Stimulated activated naive CD8-positive, alpha-beta T cell treated with anti-CD3 and anti-CD28 coated beads, Interleukin-15, Interleukin-2, amounts not matched to agents 100 ng/mL and 50 ng/mL, for 24 hours (primary cell): ENCODE measurements around the gene CD63.

Experiments
- H3K27ac Mint-ChIP-seq: one replicate; pipeline ENCODE4 v1.8.0; 2021; ENCODE audit warnings: mild to moderate bottlenecking, mixed read lengths
- H3K27me3 Mint-ChIP-seq: one replicate; pipeline ENCODE4 v1.8.0; 2021; ENCODE audit warnings: mixed read lengths
- H3K36me3 Mint-ChIP-seq: one replicate; pipeline ENCODE4 v1.8.0; 2021; ENCODE audit warnings: low read depth, mixed read lengths
- H3K4me1 Mint-ChIP-seq: one replicate; pipeline ENCODE4 v1.8.0; 2021; ENCODE audit warnings: low read depth, mixed read lengths
- H3K4me3 Mint-ChIP-seq: one replicate; pipeline ENCODE4 v1.8.0; 2021; ENCODE audit warnings: mild to moderate bottlenecking, mixed read lengths
- H3K9me3 Mint-ChIP-seq: one replicate; pipeline ENCODE4 v1.8.0; 2021; ENCODE audit warnings: mixed read lengths

The CD63 gene

DNA sequence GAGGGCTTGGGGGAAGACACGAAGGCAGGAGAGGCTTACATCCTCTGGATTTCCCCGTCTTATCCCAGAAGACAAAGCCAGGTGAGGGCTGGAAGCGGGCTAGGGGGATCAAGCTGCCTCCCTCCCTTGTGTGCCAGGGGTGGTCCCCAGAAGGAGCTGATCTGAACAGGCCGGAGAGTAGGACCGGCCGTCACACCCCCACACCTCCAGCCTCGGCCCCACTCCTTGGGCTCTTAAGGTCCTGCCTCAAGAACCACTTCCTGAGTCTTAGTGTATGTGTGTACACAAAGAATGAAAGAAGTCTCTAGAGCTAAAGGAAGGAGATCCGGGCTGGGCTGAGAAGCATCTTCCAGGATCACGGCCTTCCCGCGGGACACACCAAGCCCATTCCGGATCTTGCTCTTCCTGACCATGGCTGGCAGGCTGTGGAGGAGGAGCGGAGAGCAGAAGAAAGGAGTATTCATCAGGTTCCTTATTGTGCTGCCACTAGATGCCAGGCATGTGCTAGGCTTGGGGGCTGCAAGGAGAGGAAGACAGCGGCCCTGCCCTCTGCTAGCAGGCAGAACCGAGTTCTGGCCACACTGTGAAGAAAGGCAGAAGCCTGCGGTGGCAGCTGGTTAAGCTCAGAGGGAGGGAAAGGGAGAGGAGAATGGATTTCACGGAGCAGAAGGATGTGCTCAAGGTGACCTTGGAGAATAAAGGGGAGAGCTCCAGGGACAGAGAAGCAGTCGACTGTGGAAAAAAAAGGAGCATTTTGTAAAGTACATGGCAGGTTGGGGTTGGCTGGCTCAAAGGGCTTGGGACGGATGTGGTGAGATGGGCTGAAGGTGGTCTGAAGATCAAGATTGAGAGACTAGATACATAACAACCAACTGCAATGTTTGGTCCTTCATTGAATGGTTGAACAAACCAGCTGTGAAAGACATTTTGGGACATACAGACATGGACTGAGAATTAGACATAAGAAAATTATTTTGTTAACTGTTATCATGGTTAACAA lies 1.3 kb upstream of the CD63 start:
- peak overlapping the region; percentile 89 for H3K4me3 Mint-ChIP-seq
- no peaks in the 10 kb centered on the region for H3K9me3 Mint-ChIP-seq
- H3K27me3 Mint-ChIP-seq, result no peaks in the 10 kb centered on the region
- peaks cover 27% of the 10 kb centered on the region for H3K4me1 Mint-ChIP-seq
- peaks cover 5% of the 10 kb centered on the region for H3K36me3 Mint-ChIP-seq
- H3K27ac Mint-ChIP-seq, result peak overlapping the region; percentile 84

DNA sequence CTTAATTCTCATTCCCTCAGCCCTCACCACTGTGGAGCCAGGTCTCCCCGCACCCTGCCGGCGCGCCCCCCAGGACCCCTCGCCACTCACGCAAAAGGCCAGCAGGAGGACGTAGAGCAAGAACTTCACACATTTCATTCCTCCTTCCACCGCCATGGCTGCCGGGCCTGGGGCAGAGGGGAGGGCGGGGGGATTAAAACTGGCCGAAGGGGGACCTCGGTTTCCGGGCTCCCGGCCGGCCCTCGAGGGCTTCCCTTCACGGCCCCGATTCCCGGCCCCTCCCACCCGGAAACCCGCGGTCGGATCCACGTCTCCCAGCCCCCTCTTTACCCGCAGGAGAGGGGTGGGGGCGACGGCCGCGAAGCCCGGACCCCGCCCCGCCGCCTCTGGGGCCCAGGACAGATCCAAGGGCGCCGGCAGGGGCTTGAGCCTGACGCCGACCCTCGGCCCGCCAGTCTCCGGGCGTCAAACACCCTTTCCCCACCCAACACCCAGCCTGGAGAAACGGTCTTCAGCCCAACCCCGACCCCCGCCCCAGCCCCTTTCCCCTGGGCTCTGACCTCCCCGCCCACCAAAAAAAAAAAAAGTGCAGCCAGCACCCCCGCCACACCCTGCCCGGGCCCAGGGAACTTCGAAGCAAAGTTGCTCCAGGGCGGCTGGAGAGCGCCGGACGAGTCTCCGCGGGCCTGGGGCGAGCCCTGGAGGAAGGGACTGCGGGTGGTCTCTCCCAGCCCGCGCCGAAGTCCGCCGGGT lies 447 bp downstream of the CD63 start:
- peak overlapping the region; percentile 67 for H3K27ac Mint-ChIP-seq
- H3K4me1 Mint-ChIP-seq, result peaks cover 32% of the 10 kb centered on the region
- no peaks in the 10 kb centered on the region for H3K9me3 Mint-ChIP-seq
- peaks cover 9% of the 10 kb centered on the region for H3K36me3 Mint-ChIP-seq
- peak overlapping the region; percentile 89 for H3K4me3 Mint-ChIP-seq
- H3K27me3 Mint-ChIP-seq, result no peaks in the 10 kb centered on the region

DNA sequence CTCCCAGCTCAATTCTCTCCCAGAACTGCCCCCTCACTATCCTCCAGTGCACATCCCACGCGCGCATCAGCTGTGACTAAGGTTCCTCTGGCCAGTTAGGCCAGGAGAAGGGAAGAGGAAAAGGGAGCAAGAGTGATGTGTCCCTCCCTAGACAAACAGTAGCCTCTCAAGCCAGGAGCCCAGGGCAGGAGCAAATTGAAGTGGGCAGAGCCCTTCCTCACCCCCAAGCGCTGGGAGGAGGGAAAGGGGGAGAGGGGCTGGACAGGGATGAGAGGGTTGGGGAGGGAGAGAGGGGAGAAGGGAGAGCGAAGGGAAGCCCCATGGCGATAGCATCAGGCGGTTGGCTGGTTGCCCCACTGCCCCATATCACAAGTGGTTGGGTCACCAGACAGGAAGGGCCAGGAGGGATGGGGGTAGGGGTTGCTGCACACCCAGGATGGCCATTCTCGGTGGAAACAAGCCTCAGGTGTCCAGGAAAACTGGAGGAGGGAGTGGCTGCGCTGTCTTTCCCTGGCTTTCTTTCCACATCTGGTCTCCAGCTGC lies 1.1 kb downstream of the CD63 start:
- no peaks in the 10 kb centered on the region for H3K9me3 Mint-ChIP-seq
- peaks cover 32% of the 10 kb centered on the region for H3K4me1 Mint-ChIP-seq
- H3K36me3 Mint-ChIP-seq, result peaks cover 9% of the 10 kb centered on the region
- peak overlapping the region; percentile 77 for H3K4me3 Mint-ChIP-seq
- H3K27me3 Mint-ChIP-seq, result no peaks in the 10 kb centered on the region
- peak overlapping the region; percentile 67 for H3K27ac Mint-ChIP-seq

DNA sequence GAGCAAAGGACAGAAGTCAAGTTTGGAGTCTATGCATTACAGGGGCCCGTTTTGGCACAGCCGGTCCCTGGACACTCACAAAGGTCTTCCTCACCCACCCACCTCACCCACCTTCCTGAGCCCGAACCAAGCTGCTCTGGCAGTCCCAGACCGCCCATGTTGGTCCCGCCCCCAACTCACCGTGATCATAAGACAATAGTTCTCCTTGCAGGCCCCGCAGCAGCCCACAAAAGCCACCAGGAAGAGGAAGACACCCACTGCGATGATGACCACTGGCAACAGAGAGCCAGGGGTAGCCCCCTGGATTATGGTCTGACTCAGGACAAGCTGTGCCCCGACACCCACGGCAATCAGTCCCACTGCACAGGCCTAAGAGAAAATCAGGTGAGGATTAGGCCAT lies 1.8 kb downstream of the CD63 start:
- Mint-ChIP-seq H3K27me3 (no peaks in the 10 kb centered on the region), H3K27ac (peak overlapping the region; percentile 67), H3K4me1 (peaks cover 32% of the 10 kb centered on the region), H3K9me3 (no peaks in the 10 kb centered on the region), H3K36me3 (peaks cover 9% of the 10 kb centered on the region), H3K4me3 (peak overlapping the region; percentile 77)

DNA sequence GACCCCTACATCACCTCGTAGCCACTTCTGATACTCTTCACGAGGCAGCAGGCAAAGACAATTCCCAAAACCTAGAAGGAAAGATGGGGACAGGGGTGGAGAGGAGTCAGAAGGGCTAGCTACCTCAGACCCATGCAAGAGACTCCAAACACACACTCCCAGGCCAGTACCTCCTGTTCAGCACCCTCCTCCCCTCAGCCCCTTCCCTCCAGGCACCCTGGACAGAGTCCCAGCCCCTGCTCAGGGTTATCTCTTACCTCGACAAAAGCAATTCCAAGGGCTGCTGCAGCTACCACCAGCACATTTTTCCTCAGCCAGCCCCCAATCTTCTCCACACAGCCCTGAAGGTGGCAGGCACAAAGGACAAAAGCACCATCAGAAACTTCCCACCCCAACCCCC lies 3.3 kb downstream of the CD63 start:
- H3K4me1 Mint-ChIP-seq, result peaks cover 31% of the 10 kb centered on the region
- H3K27ac Mint-ChIP-seq, result no peak overlapping the region
- H3K36me3 Mint-ChIP-seq, result peaks cover 9% of the 10 kb centered on the region
- H3K9me3 Mint-ChIP-seq, result no peaks in the 10 kb centered on the region
- H3K4me3 Mint-ChIP-seq, result no peak overlapping the region
- no peaks in the 10 kb centered on the region for H3K27me3 Mint-ChIP-seq

DNA sequence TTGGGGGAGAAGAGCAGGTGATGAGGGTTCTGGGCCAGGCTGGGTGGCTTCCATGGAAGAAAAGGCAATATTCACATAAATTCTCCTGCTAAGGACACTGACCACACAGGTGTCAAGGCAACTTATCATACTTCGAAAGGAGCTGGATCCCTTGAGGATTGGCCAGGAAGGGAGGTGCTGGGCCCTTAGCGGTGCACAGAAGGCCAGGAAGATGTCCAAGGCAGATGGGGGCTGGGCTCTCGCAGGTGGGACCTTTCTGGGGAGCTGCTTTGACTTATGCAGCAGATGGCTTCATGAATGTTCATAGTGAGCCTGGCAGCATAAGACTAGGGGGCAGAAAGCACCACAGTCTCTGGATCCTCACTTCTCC lies 3.9 kb downstream of the CD63 start:
- Mint-ChIP-seq H3K36me3 (peaks cover 9% of the 10 kb centered on the region), H3K9me3 (no peaks in the 10 kb centered on the region), H3K27me3 (no peaks in the 10 kb centered on the region), H3K4me3 (no peak overlapping the region), H3K27ac (no peak overlapping the region), H3K4me1 (peaks cover 24% of the 10 kb centered on the region)

DNA sequence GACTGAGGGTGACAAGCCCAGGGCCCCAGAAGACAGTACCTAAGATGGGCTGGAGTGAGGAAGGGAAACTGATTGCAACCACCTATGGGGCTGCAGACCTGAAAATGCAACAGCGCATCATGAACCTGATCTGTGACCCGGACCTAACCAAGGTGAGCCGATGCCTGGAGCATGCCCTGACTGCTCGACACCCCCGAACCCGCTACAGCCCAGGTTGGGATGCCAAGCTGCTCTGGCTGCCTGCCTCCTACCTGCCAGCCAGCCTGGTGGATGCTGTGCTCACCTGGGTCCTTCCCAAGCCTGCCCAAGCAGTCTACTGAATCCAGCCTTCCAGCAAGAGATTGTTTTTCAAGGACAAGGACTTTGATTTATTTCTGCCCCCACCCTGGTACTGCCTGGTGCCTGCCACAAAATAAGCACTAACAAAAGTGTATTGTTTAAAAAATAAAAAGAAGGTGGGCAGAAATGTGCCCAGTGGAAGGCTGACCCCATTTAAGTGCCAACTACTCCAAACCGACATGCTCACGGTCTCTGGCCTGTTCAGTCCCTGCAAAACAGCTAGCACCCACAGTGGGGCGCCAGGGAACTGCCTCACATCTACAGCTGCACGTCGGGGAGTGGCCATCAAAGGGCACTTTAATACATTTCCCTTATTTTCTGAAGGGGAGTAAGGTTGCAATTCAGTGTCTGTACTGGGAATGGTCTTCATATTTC lies 4.4 kb downstream of the CD63 start:
- Mint-ChIP-seq H3K36me3 (peaks cover 9% of the 10 kb centered on the region), H3K4me1 (peaks cover 20% of the 10 kb centered on the region), H3K4me3 (no peak overlapping the region), H3K9me3 (no peaks in the 10 kb centered on the region), H3K27me3 (no peaks in the 10 kb centered on the region), H3K27ac (no peak overlapping the region)

DNA sequence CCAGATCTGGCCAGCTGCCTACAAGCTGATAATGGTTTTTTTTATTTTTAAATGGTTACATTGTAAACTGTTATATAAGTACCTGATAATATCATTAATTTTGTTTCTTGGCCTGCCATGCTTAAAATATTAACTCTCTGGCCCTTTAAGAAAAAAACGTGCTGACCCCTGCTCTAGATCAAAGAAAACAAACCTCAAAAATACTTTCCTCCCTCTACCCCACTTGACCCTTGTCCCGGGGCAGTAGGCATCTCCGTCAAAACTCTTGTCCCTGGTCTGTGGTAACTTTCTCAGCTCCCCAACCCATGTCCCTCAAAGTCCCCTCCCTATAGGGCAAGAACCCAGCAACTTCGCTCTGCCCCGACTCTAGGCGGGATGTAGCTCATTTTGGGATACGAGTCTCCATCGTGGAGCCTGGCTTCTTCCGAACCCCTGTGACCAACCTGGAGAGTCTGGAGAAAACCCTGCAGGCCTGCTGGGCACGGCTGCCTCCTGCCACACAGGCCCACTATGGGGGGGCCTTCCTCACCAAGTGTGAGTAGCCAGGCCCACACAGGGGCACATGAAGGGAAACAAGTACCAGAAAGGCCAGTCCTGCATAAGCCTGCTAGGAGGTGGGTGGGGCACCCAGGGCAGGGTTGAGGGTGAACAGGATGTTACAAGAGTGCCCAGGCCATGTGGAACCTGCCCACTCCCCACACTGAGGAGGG lies 5.1 kb downstream of the CD63 start:
- H3K9me3 Mint-ChIP-seq, result no peaks in the 10 kb centered on the region
- H3K27me3 Mint-ChIP-seq, result no peaks in the 10 kb centered on the region
- peaks cover 10% of the 10 kb centered on the region for H3K36me3 Mint-ChIP-seq
- peaks cover 20% of the 10 kb centered on the region for H3K4me1 Mint-ChIP-seq
- no peak overlapping the region for H3K4me3 Mint-ChIP-seq
- no peak overlapping the region for H3K27ac Mint-ChIP-seq

DNA sequence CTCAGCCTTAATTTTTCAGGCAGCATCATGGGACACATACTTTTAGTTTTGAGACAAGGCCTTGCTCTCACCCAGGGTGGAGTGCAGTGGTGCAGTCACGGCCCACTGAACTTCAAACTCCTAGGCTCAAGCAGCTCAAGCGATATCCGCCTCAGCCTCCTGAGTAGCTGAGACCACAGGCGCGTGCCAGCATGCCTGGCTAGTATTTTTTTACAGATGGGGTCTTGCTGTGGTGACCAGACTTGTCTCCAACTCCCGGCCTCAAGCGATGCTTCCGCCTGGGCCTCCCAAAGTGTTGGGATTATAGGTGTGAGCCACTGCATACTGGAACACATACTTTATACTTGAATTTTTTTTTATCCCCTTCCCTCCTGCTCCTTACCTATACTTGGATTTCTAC lies 5.9 kb downstream of the CD63 start:
- H3K4me1 Mint-ChIP-seq, result peaks cover 25% of the 10 kb centered on the region
- H3K4me3 Mint-ChIP-seq, result no peak overlapping the region
- no peaks in the 10 kb centered on the region for H3K27me3 Mint-ChIP-seq
- H3K36me3 Mint-ChIP-seq, result peaks cover 17% of the 10 kb centered on the region
- H3K27ac Mint-ChIP-seq, result no peak overlapping the region
- H3K9me3 Mint-ChIP-seq, result no peaks in the 10 kb centered on the region

DNA sequence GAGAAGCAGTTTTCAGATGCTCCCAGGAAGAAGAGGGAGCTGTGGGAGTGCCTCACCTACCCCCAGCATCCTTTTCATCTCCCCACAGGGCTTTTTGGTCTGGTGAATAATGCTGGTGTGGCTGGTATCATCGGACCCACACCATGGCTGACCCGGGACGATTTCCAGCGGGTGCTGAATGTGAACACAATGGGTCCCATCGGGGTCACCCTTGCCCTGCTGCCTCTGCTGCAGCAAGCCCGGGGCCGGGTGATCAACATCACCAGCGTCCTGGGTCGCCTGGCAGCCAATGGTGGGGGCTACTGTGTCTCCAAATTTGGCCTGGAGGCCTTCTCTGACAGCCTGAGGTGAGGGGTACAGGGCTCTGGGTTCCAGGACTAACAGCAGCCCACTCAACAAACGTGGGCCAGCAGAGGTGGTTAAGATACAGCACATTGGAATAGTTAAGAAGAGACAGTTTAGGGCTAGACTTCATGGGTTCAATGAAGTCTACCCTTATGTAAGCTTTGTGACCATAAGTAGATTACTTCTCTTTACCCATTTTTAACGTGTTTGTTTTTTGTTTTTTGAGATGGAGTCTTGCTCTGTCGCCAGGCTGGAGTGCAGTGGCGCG lies 7.1 kb downstream of the CD63 start:
- Mint-ChIP-seq H3K27me3 (no peaks in the 10 kb centered on the region), H3K27ac (no peak overlapping the region), H3K4me3 (no peak overlapping the region), H3K4me1 (peaks cover 27% of the 10 kb centered on the region), H3K36me3 (peaks cover 17% of the 10 kb centered on the region), H3K9me3 (no peaks in the 10 kb centered on the region)

DNA sequence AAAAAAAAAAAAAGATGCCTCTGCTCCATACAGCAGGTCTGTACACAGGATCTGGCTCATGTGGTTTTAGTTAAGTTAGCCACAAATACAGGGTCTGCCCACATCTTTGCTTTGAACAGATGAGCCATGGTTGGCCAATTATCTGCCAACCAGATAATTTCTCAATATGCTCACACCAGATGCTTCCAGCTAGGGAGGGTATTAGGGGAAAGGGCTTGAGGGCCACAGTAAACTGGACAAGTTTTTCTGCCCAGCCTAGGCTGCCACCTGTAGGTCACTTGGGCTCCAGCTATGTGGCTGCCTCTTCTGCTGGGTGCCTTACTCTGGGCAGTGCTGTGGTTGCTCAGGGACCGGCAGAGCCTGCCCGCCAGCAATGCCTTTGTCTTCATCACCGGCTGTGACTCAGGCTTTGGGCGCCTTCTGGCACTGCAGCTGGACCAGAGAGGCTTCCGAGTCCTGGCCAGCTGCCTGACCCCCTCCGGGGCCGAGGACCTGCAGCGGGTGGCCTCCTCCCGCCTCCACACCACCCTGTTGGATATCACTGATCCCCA lies 7.8 kb downstream of the CD63 start:
- Mint-ChIP-seq H3K27ac (no peak overlapping the region), H3K4me3 (no peak overlapping the region), H3K36me3 (peaks cover 15% of the 10 kb centered on the region), H3K9me3 (no peaks in the 10 kb centered on the region), H3K4me1 (peaks cover 30% of the 10 kb centered on the region), H3K27me3 (no peaks in the 10 kb centered on the region)

DNA sequence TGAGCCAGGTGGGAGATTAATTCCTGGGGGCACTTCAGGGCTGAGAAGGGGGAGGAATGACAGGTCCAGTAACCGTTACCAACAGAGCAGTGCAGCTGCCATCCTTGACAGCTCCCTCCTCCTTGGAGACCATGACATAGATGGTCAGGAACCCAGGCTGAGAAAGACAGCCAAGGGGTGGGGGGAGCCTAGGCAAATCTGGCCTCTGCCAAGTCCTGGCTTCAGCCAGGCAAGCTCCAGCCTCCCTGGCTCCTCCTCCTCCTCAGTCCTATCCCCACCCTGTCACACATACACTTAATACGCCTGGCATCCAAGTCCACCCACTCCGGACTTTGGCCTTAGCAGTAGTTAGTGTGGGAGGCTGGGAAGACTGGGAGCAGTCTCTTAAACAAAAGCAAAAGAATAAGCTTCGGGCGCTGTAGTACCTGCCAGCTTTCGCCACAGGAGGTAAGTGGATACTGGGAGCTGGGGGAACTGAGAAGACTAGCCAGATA lies 8.7 kb downstream of the CD63 start, which contains the start of gene RDH5:
Gene RDH5, plus strand, starts transcription at position 323 of the 494 bp plus-strand sequence. CDS start 792 bp downstream, outside the sequence.
- Mint-ChIP-seq H3K27me3 (no peaks in the 10 kb centered on the region), H3K4me3 (no peak within 1 kb of the TSS), H3K27ac (no peak within 1 kb of the TSS), H3K4me1 (peaks cover 39% of the 10 kb centered on the region), H3K36me3 (peaks cover 16% of the 10 kb centered on the region), H3K9me3 (no peaks in the 10 kb centered on the region)

DNA sequence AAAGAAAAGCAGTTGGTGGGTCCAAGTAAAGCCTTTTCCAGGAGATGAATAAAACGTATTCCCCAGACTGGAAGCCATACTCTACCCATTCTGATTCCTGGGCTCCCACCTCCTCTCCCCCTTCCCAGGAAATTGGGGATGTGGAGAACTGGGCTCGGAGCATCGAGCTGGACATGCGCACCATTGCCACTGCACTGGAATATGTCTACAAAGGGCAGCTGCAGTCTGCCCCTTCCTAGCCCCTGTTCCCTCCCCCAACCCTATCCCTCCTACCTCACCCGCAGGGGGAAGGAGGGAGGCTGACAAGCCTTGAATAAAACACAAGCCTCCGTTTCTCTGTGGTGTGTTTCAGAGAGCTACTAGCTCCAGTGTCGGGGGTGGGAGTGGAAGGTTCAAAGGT lies 9.4 kb downstream of the CD63 start:
- Mint-ChIP-seq H3K27ac (no peak overlapping the region), H3K4me1 (peaks cover 36% of the 10 kb centered on the region), H3K4me3 (no peak overlapping the region), H3K27me3 (no peaks in the 10 kb centered on the region), H3K36me3 (peaks cover 12% of the 10 kb centered on the region), H3K9me3 (no peaks in the 10 kb centered on the region)
